ENCODE data around the gene GBE1.

GBE1 gene

GRCh38 chr3:81485444-81485865, 276.0 kb downstream of the GBE1 start:
- peak overlapping the region; percentile 18 for H3K4me3 ChIP-seq (replicated peaks; ENCODE audit: low read depth, low read length)
- peak; percentile 84 for DNase-seq (ENCODE audit: low read depth)

GRCh38 chr3:81484520-81484919, 276.9 kb downstream of the GBE1 start:
- TF ChIP-seq CTCF (IDR thresholded peaks at IDR 0.05; ENCODE audit: low read length, missing control alignments): no peak
- peak; percentile 23 for DNase-seq (ENCODE audit: low read depth)
- no peak overlapping the region for H3K4me3 ChIP-seq (replicated peaks; ENCODE audit: low read depth, low read length)

More at GRCh38 chr3:81485444-81485865, 276.0 kb downstream of the GBE1 start:
- no peak for TF ChIP-seq CTCF (IDR thresholded peaks at IDR 0.05; ENCODE audit: low read length, missing control alignments)

GRCh38 chr3:81483046-81483445, 278.4 kb downstream of the GBE1 start:
- no peak for TF ChIP-seq CTCF (IDR thresholded peaks at IDR 0.05; ENCODE audit: low read length, missing control alignments)
- no peak overlapping the region for H3K4me3 ChIP-seq (replicated peaks; ENCODE audit: low read depth, low read length)
- no peak for DNase-seq (ENCODE audit: low read depth)

- no peak for TF ChIP-seq CTCF (IDR thresholded peaks at IDR 0.05; ENCODE audit: low read length, missing control alignments)
- no peak for DNase-seq (ENCODE audit: low read depth)
- no peak overlapping the region for H3K4me3 ChIP-seq (replicated peaks; ENCODE audit: low read depth, low read length)
Measured at GRCh38 chr3:81477740-81478139, 283.7 kb downstream of the GBE1 start.

GRCh38 chr3:81476692-81477091, 284.8 kb downstream of the GBE1 start:
- no peak for TF ChIP-seq CTCF (IDR thresholded peaks at IDR 0.05; ENCODE audit: low read length, missing control alignments)
- DNase-seq (ENCODE audit: low read depth): no peak
- no peak overlapping the region for H3K4me3 ChIP-seq (replicated peaks; ENCODE audit: low read depth, low read length)

GRCh38 chr3:81472600-81473362, 288.7 kb downstream of the GBE1 start:
- TF ChIP-seq CTCF (IDR thresholded peaks at IDR 0.05; ENCODE audit: low read length, missing control alignments): no peak
- peak; percentile 57 for DNase-seq (ENCODE audit: low read depth)
- H3K4me3 ChIP-seq (replicated peaks; ENCODE audit: low read depth, low read length): no peak overlapping the region

Measured in fibroblast of pulmonary artery (primary cell).